Subcutaneous adipose tissue (tissue), 4 donors: ENCODE data around the gene CXCR5. TPM values are rescaled to one million over a fixed set of nuclear protein-coding genes. Genes with fewer than 3 reads are reported as not detected.

Experiments
- CTCF ChIP-seq: fragments of 450-650 bp; IDR thresholded peaks from one replicate; pipeline ENCODE4 v1.5.1; 2016; ENCODE audit warnings: low read depth, mild to moderate bottlenecking, control low read depth, antibody characterized with exemption, moderate library complexity
- total RNA-seq, 4 donors: library from RNA; depleted of rRNA; stranded (reverse); fragments of >200 nt; gene quantifications; one replicate each; pipeline ENCODE4 v1.1.0, GENCODE V29; 2016

The CXCR5 gene
- total RNA-seq, 4 donors from 2014 or later = 0.16 TPM; not detected in 3

- TF ChIP-seq CTCF = no peak
Observed at GRCh38 chr11:118857385-118857784, 26.3 kb upstream of the CXCR5 start.

GRCh38 chr11:118859973-118860372, 23.7 kb upstream of the CXCR5 start:
- no peak for TF ChIP-seq CTCF

GRCh38 chr11:118868659-118869058, 15.0 kb upstream of the CXCR5 start:
- no peak for TF ChIP-seq CTCF

GRCh38 chr11:118870396-118871343, 13.0 kb upstream of the CXCR5 start:
- TF ChIP-seq CTCF = no peak

- no peak for TF ChIP-seq CTCF
Observed at GRCh38 chr11:118872403-118872821, 11.3 kb upstream of the CXCR5 start.

GRCh38 chr11:118873804-118874203, 9.9 kb upstream of the CXCR5 start:
- no peak for TF ChIP-seq CTCF

- TF ChIP-seq CTCF = no peak
Observed at GRCh38 chr11:118876286-118876685, 7.4 kb upstream of the CXCR5 start.
